ENCODE results near the gene APH1B. TPM values are rescaled to one million over a fixed set of nuclear protein-coding genes. Genes with fewer than 3 reads are reported as not detected.
A peak's percentile ranks its signal among the peaks of the same experiment; 100 is the strongest.

The APH1B gene
- total and polyA plus RNA-seq, 9 of the 15 experiments (the other 6 are each of a cell fraction or from before 2014, with no cell fraction given), result 5.1 to 9.7 (median 7.0) TPM

DNA sequence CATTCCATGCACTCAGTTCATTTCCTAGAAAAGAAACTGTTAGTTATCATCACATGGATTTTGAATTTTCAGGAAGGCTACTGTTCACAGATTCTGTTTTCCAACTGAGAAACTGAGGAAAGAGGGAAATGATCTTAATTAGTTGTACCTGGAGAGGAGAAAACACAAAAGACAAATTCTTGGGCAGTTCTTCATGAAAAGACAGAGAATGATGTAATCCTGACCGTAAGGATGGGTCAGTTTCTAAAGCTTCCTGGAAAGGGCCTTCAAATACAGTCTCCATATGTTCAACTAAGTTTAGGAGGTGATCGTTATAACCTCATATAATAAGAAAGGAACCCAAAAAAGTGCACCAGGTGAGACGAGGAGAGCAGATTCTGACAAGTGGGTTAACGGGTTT is 59.6 kb downstream of the APH1B start:
- Histone ChIP-seq H2AFZ (ENCODE audit: low read depth, low read length) (no peak overlapping the region), H3K4me1 (replicated peaks in 1 of 2; ENCODE audit: control insufficient read depth in 2 of 2, insufficient read depth in 2 of 2, low read length in 2 of 2) (peaks cover 0 to 12% of the 10 kb centered on the region in 2 experiments; a peak in 4 of 5 replicates), H3K4me2 (ENCODE audit: insufficient read depth, low read length) (no peak overlapping the region), H3K9me3 (replicated peaks; ENCODE audit: control insufficient read depth, insufficient read depth, low read depth, low read length) (no peaks in the 10 kb centered on the region), H4K20me1 (replicated peaks; ENCODE audit: control insufficient read depth, insufficient read depth, low read length) (no peaks in the 10 kb centered on the region), H3K9ac (ENCODE audit: insufficient read depth in 1 of 2, low read depth in 2 of 2, low read length in 2 of 2) (no peak overlapping the region), H3K27ac (ENCODE audit: extremely low read depth, low read depth, low read length) (no peak overlapping the region), H3K79me2 (ENCODE audit: control insufficient read depth, insufficient read depth, low read length) (no peaks in the 10 kb centered on the region), H3K36me3 (ENCODE audit: control insufficient read depth, insufficient read depth, low read length) (no peaks in the 10 kb centered on the region), H3K9me1 (ENCODE audit: control insufficient read depth, insufficient read depth, low read length) (no peaks in the 10 kb centered on the region), H3K4me3 (no peak overlapping the region), H3K27me3 (ENCODE audit: control insufficient read depth in 2 of 2, insufficient read depth in 2 of 2, low read length in 2 of 2) (no peaks in the 10 kb centered on the region)
- BruUV-seq (replicated peaks), result no TSS peak
- 34% methylated on average over 4 of the region's 4 CpGs for WGBS (ENCODE audit: insufficient coverage, low coverage, missing lambda C conversion rate)
- peak; percentile 22; the same call in 1 of the 2 replicates for TF ChIP-seq L3MBTL2 (IDR thresholded peaks at IDR 0.05)
- TF ChIP-seq ATF3 (IDR thresholded peaks at IDR 0.05), result peak; percentile 68
- no peak for TF ChIP-seq ATF3 (CRISPR knock-in tag; conservative IDR thresholded peaks at IDR 0.05)
- TF ChIP-seq CEBPG (CRISPR knock-in tag; IDR thresholded peaks at IDR 0.05), result no peak
- TF ChIP-seq CEBPG (tag; conservative IDR thresholded peaks at IDR 0.05 in 1 of 2, IDR thresholded peaks at IDR 0.05 in 1 of 2), result peak in 1 of 2 experiments; percentile 55; a peak in 1 of 4 replicates
- no peak for TF ChIP-seq PRMT5 (CRISPR knock-in tag; IDR thresholded peaks at IDR 0.05)
- TF ChIP-seq XRCC3 (IDR thresholded peaks at IDR 0.05), result no peak
- FAIRE-seq (no peak), DNase-seq (ENCODE audit: extremely low read depth in 1 of 4, low spot score in 3 of 4) (no peak), ATAC-seq (no peak)
- POLR2A ChIA-PET, result no interaction called here
- CTCF ChIA-PET (ENCODE audit: low intra/inter-chr PET ratio), result no interaction called here
- intact Hi-C loops (cut with micrococcal nuclease), result no loop called here
- in situ Hi-C loops (cut with MboI), result no loop called here
